Inflammatory macrophage treated with lipopolysaccharide for 1 hour (primary cell): ENCODE results near the gene FAM236A.
"Not testable (repeated sequence)": the region's sequence is repeated elsewhere in the genome, so short reads cannot be mapped to it uniquely, and the experiment has no call there.

Experiments used
- DNase-seq, 2 donors: peaks; one replicate each; pipeline ENCODE4 v3.0.0-alpha.2; 2020 to 2022

Gene FAM236A

GRCh38 chrX:72937906-72938305 is at the start of gene FAM236A:
Gene FAM236A (plus strand): TSS chrX:72938206. CDS start chrX:72938263, 57 bp downstream.
- DNase-seq: not testable (repeated sequence)

GRCh38 chrX:72889740-72890139 is 48.3 kb upstream of the FAM236A start:
- not testable (repeated sequence) for DNase-seq

- not testable (repeated sequence) for DNase-seq
Observed at GRCh38 chrX:72912315-72912714, 25.7 kb upstream of the FAM236A start, which contains the start of gene FAM236C. Gene FAM236C (plus strand): TSS chrX:72912615. CDS start chrX:72912715, 100 bp downstream.

GRCh38 chrX:72916096-72916495 is 21.9 kb upstream of the FAM236A start:
- not testable (repeated sequence) for DNase-seq

GRCh38 chrX:72932283-72932682 is 5.7 kb upstream of the FAM236A start:
- not testable (repeated sequence) for DNase-seq

GRCh38 chrX:72936455-72936854 is 1.6 kb upstream of the FAM236A start:
- DNase-seq: not testable (repeated sequence)

GRCh38 chrX:72936882-72937455 is 1.0 kb upstream of the FAM236A start:
- not testable (repeated sequence) for DNase-seq

GRCh38 chrX:72942272-72942671 is 4.3 kb downstream of the FAM236A start:
- not testable (repeated sequence) for DNase-seq

- not testable (repeated sequence) for DNase-seq
Observed at GRCh38 chrX:72943035-72943818, 5.2 kb downstream of the FAM236A start.

GRCh38 chrX:72943819-72944169 is 5.8 kb downstream of the FAM236A start, which contains the start of gene DMRTC1:
Gene DMRTC1 (minus strand): TSS chrX:72943837. CDS start chrX:72875694, 68,143 bp downstream.
- not testable (repeated sequence) for DNase-seq

GRCh38 chrX:72959971-72960370 is 22.0 kb downstream of the FAM236A start:
- DNase-seq: not testable (repeated sequence)

GRCh38 chrX:72971859-72972258 is 33.9 kb downstream of the FAM236A start:
- not testable (repeated sequence) for DNase-seq

- DNase-seq: not testable (repeated sequence)
Observed at GRCh38 chrX:72974885-72975284, 36.9 kb downstream of the FAM236A start.

- not testable (repeated sequence) for DNase-seq
Observed at GRCh38 chrX:72980894-72981469, 43.0 kb downstream of the FAM236A start.
